ENCODE data around the gene PTGFRN. TPM values are rescaled to one million over a fixed set of nuclear protein-coding genes. Genes with fewer than 3 reads are reported as not detected.

PTGFRN gene
- total RNA-seq, result 48.2 TPM

GRCh38 chr1:116909512-116910378, at the start of gene PTGFRN:
PTGFRN (plus strand) TSS chr1:116909916; CDS start chr1:116910204, 288 bp downstream.

GRCh38 chr1:117001254-117001927, 91.7 kb downstream of the PTGFRN start, which contains the start of gene CD101:
CD101 (plus strand) TSS chr1:117001760; CDS start chr1:117001818, 58 bp downstream.

Small RNA genes within 50 kb of the gene (small RNA-seq; reads per million reads assigned to genes)
- not detected for gene RNA5SP55 (ENCODE audit: low replicate concordance)

Other genes with a start within 250 kb of the PTGFRN start
- 42.0 TPM for gene IGSF3, start 242.2 kb upstream of the PTGFRN start, total RNA-seq
- 0.18 TPM for gene CD2, start 155.5 kb upstream of the PTGFRN start, total RNA-seq
- 2.4 TPM for gene CD101, start 91.8 kb downstream of the PTGFRN start, total RNA-seq
- gene TTF2, start 150.4 kb downstream of the PTGFRN start, total RNA-seq, result 15.4 TPM
- gene TRIM45, start 211.8 kb downstream of the PTGFRN start, total RNA-seq, result 13.5 TPM